ENCODE results near the gene SH3RF3. TPM values are rescaled to one million over a fixed set of nuclear protein-coding genes. Genes with fewer than 3 reads are reported as not detected.

Gene SH3RF3
- total RNA-seq, 4 donors from 2014 or later: 2.8 to 5.7 (median 3.0) TPM

DNA sequence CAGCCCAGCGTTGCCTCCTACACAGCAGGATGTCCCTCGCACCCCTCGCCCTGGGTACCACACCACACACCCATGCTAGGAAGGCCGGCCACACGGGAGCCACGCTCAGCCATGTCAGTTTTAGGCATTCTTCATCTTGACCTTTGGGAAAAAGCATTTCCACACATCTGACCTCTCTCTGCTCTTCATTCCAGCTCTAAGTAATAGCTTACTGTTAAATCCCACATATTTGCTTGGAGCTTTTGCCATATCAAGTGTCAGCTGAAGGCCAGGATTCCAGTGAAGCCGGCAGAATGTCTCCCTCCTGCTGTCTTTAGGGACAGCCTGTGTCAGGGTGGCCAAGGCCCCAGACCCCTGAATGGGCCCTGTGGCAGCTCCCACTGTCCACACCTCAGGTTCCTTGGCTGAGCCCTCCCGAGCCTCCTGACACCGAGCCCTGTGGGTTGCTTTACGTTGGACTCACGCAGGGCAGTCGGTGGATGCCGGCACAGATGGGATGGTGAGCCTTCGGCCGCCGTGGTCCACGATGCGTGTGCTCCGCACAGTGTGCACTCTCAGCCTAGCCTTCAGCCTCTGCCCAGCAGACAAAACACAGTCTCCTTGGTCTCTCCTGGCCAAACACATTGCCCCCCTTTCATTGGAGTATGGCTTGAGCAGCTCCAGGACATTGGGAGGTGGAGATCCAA is 282.8 kb downstream of the SH3RF3 start:
- Histone ChIP-seq H3K36me3 (no peaks in the 10 kb centered on the region), H3K27me3 (no peaks in the 10 kb centered on the region), H3K4me3 (no peak overlapping the region), H3K27ac (no peak overlapping the region), H3K4me1 (no peaks in the 10 kb centered on the region), H3K9me3 (no peaks in the 10 kb centered on the region)
- intact Hi-C loops (cut with DNase I; ENCODE audit: low total_unique reads): no loop called here
- ATAC-seq: no peak
- no peak for TF ChIP-seq CTCF (IDR thresholded peaks at IDR 0.05 in 4 of 5, conservative IDR thresholded peaks at IDR 0.05 in 1 of 5)
- no peak for TF ChIP-seq POLR2A (IDR thresholded peaks at IDR 0.05)
- DNase-seq: no peak
- in situ Hi-C loops (cut with MboI; ENCODE audit: low sequenced_read_pairs in 4 of 4): no loop called here

DNA sequence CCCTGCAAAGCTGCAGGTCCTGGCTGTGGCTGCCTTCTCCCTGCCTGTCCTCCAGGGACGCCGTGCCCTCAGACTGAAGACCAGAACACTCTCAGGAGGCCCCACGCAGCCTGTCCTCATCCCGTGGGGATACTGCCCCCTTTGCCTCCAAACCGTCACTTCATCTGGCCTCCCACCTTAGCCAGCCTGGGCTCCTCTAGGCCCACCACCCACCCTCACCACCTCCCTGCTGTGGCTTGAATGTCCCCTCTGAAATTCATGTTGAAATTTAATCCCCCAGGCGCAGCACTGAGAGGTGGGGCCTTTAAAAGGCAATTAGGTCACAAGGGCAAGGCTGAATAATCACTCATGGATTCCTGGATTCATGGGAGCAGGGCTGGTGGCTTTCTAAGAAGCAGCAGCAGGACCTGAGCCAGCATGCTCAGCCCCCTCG is 286.6 kb downstream of the SH3RF3 start:
- no peak overlapping the region for H3K4me3 ChIP-seq
- H3K9me3 ChIP-seq: no peaks in the 10 kb centered on the region
- H3K36me3 ChIP-seq: no peaks in the 10 kb centered on the region
- H3K4me1 ChIP-seq: peaks cover 7 to 12% of the 10 kb centered on the region in 2 donors
- in situ Hi-C loops (cut with MboI; ENCODE audit: low sequenced_read_pairs in 4 of 4) (no loop called here), intact Hi-C loops (cut with DNase I; ENCODE audit: low total_unique reads) (no loop called here)
- TF ChIP-seq CTCF (IDR thresholded peaks at IDR 0.05 in 4 of 5, conservative IDR thresholded peaks at IDR 0.05 in 1 of 5): no peak
- no peak for TF ChIP-seq POLR2A (IDR thresholded peaks at IDR 0.05)
- DNase-seq: no peak
- no peak overlapping the region for H3K27ac ChIP-seq
- no peaks in the 10 kb centered on the region for H3K27me3 ChIP-seq
- no peak for ATAC-seq

DNA sequence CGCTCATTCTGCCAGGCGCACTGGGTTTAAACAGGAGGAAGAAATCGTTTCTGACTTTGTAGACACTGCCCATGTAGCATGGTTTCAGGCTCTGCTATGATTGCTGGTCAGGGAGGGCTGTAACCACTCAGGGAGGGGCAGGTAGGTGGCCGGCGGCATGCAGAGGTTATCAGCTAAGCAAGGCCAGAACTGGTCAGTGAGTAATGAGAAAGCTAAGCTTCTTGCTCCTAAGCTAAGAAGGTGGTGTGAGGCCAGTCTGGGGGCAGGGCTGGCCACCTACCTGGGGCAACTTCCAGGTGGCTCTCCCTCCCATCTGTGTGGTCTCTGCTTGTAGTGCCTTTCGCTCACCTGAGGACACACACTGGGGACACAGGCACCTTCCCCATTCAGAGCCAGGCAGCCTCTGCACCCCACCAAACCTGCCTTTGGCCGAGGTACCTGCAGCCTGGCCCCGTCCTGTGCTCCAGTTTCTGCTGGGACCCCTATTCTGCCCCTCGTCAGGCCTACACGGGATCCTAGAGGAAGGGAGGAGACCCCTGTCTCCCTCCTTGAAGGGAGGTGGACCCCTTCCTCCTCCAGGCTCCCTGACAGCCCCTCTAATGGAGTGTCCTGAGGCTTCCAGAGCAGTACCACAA is 288.8 kb downstream of the SH3RF3 start:
- H3K27ac ChIP-seq: no peak overlapping the region
- TF ChIP-seq POLR2A (IDR thresholded peaks at IDR 0.05) (no peak), CTCF (IDR thresholded peaks at IDR 0.05 in 4 of 5, conservative IDR thresholded peaks at IDR 0.05 in 1 of 5) (no peak)
- intact Hi-C loops (cut with DNase I; ENCODE audit: low total_unique reads): no loop called here
- H3K36me3 ChIP-seq: no peaks in the 10 kb centered on the region
- in situ Hi-C loops (cut with MboI; ENCODE audit: low sequenced_read_pairs in 4 of 4): no loop called here
- no peaks in the 10 kb centered on the region for H3K27me3 ChIP-seq
- peaks cover 20 to 32% of the 10 kb centered on the region in 2 donors for H3K4me1 ChIP-seq
- no peak overlapping the region for H3K4me3 ChIP-seq
- DNase-seq: no peak
- no peaks in the 10 kb centered on the region for H3K9me3 ChIP-seq
- no peak for ATAC-seq

DNA sequence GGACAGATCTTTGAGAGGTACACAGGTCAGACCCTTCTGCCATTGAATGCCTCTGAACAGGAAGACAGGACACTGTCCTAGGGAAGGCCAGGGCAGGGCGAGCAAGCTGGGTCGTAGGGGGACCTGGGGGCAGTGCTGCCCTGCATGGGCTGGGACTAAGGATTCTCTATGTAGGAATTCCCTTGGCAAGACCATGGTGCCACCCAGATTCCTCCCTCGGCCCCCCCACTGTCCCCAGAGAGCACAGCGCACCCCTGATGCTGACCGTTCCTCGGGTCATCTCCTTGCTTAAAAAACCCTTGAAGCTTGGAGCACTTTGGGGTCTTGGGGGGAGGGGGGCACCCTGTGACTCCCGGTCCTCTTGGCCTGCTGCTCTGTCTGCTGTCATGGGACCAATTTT is 289.7 kb downstream of the SH3RF3 start:
- H3K27ac ChIP-seq: no peak overlapping the region
- H3K36me3 ChIP-seq: no peaks in the 10 kb centered on the region
- intact Hi-C loops (cut with DNase I; ENCODE audit: low total_unique reads): no loop called here
- ATAC-seq (no peak), DNase-seq (no peak)
- no peak for TF ChIP-seq CTCF (IDR thresholded peaks at IDR 0.05 in 4 of 5, conservative IDR thresholded peaks at IDR 0.05 in 1 of 5)
- in situ Hi-C loops (cut with MboI; ENCODE audit: low sequenced_read_pairs in 4 of 4): no loop called here
- H3K27me3 ChIP-seq: no peaks in the 10 kb centered on the region
- H3K4me1 ChIP-seq: peaks cover 24 to 37% of the 10 kb centered on the region in 2 donors
- H3K9me3 ChIP-seq: no peaks in the 10 kb centered on the region
- no peak overlapping the region for H3K4me3 ChIP-seq
